Kidney epithelial cell (primary cell): Measurements from ENCODE around the gene GRK7. TPM values are rescaled to one million over a fixed set of nuclear protein-coding genes. Genes with fewer than 3 reads are reported as not detected.

ENCODE experiments used
- DNase-seq: peaks from one replicate; pipeline ENCODE4 v3.0.0-alpha.2; 2010; ENCODE audit warnings: low read depth
- H3K27me3 ChIP-seq: 2 replicates; pipeline ENCODE4 v1.6.0; 2011; ENCODE audit warnings: low read length; ENCODE audit not compliant: control insufficient read depth, insufficient read depth
- H3K36me3 ChIP-seq: 2 replicates; pipeline ENCODE4 v1.5.1; 2011; ENCODE audit warnings: low read length; ENCODE audit not compliant: control insufficient read depth, insufficient read depth
- H3K4me3 ChIP-seq: 2 replicates; pipeline ENCODE4 v1.5.1; 2011; ENCODE audit warnings: low read depth, mild to moderate bottlenecking, control low read depth, low read length
- CTCF ChIP-seq: IDR thresholded peaks from 2 replicates; pipeline ENCODE4 v1.5.1; 2011; ENCODE audit warnings: mild to moderate bottlenecking, moderate library complexity, low read length, control low read depth, inconsistent platforms; ENCODE audit not compliant: insufficient read depth, poor library complexity, severe bottlenecking
- total RNA-seq: library from RNA; depleted of rRNA; stranded (reverse); fragments of >200 nt; gene quantifications from 2 replicates; pipeline ENCODE4 v1.2.3, GENCODE V29; 2015

GRK7 gene
- total RNA-seq, 1 donor from 2014 or later: not detected

- no peak for DNase-seq
- no peaks in the 10 kb centered on the region for H3K27me3 ChIP-seq
- no peaks in the 10 kb centered on the region for H3K36me3 ChIP-seq
- H3K4me3 ChIP-seq: no peak overlapping the region
- TF ChIP-seq CTCF: no peak
Observed at GRCh38 chr3:141790171-141790570, 27.0 kb downstream of the GRK7 start.

GRCh38 chr3:141792495-141792894, 29.3 kb downstream of the GRK7 start:
- no peak for DNase-seq
- Histone ChIP-seq H3K27me3 (no peaks in the 10 kb centered on the region), H3K36me3 (no peaks in the 10 kb centered on the region), H3K4me3 (no peak overlapping the region)
- TF ChIP-seq CTCF: no peak

GRCh38 chr3:141793476-141794260, 30.5 kb downstream of the GRK7 start:
- no peaks in the 10 kb centered on the region for H3K36me3 ChIP-seq
- no peak for TF ChIP-seq CTCF
- no peak overlapping the region for H3K4me3 ChIP-seq
- DNase-seq: no peak
- no peaks in the 10 kb centered on the region for H3K27me3 ChIP-seq

GRCh38 chr3:141795276-141795675, 32.1 kb downstream of the GRK7 start:
- no peak for TF ChIP-seq CTCF

GRCh38 chr3:141795741-141796080, 32.5 kb downstream of the GRK7 start:
- no peaks in the 10 kb centered on the region for H3K27me3 ChIP-seq
- no peak overlapping the region for H3K4me3 ChIP-seq
- H3K36me3 ChIP-seq: no peaks in the 10 kb centered on the region
- DNase-seq: no peak
- no peak for TF ChIP-seq CTCF

More at GRCh38 chr3:141795276-141795675, 32.1 kb downstream of the GRK7 start:
- H3K27me3 ChIP-seq: no peaks in the 10 kb centered on the region
- no peak overlapping the region for H3K4me3 ChIP-seq
- no peaks in the 10 kb centered on the region for H3K36me3 ChIP-seq
- no peak for DNase-seq
